H9 (cell line): Measurements from ENCODE around the gene CSNK1E. TPM values are rescaled to one million over a fixed set of nuclear protein-coding genes. Genes with fewer than 3 reads are reported as not detected.

ENCODE experiments used
- DNase-seq: peaks from one replicate; pipeline ENCODE4 v3.0.0-alpha.2; 2017
- H2AFZ ChIP-seq: one replicate; pipeline ENCODE4 v1.6.1; 2013; ENCODE audit warnings: mild to moderate bottlenecking, low read length, control low read depth, moderate library complexity
- H2AK5ac ChIP-seq: 2 replicates; pipeline ENCODE4 v1.6.1; 2013; ENCODE audit warnings: low read length, control low read depth, mixed read lengths; ENCODE audit not compliant: insufficient read length
- H2BK120ac ChIP-seq: one replicate; pipeline ENCODE4 v1.6.1; 2013; ENCODE audit warnings: low read depth, mild to moderate bottlenecking, low read length, control low read depth, inconsistent platforms; ENCODE audit not compliant: poor library complexity, severe bottlenecking
- H2BK12ac ChIP-seq: 2 replicates; pipeline ENCODE4 v1.6.1; 2013; ENCODE audit warnings: low read length, control low read depth, mixed read lengths, low read depth; ENCODE audit not compliant: insufficient read length
- H2BK15ac ChIP-seq: 2 replicates; pipeline ENCODE4 v1.6.1; 2013; ENCODE audit warnings: low read depth, low read length, control low read depth
- H2BK20ac ChIP-seq: one replicate; pipeline ENCODE4 v1.6.1; 2013; ENCODE audit warnings: low read depth, mild to moderate bottlenecking, low read length, control low read depth, inconsistent platforms; ENCODE audit not compliant: poor library complexity, severe bottlenecking
- H2BK5ac ChIP-seq: 2 replicates; pipeline ENCODE4 v1.6.1; 2013; ENCODE audit warnings: low read length, control low read depth, mixed read lengths; ENCODE audit not compliant: insufficient read length
- H3K14ac ChIP-seq: 2 replicates; pipeline ENCODE4 v1.6.1; 2013; ENCODE audit warnings: low read length, control low read depth; ENCODE audit not compliant: insufficient read depth
- H3K18ac ChIP-seq: 2 replicates; pipeline ENCODE4 v1.6.1; 2013; ENCODE audit warnings: low read depth, mild to moderate bottlenecking, mixed read lengths, low read length, control low read depth; ENCODE audit not compliant: insufficient read length
- H3K23ac ChIP-seq: 2 replicates; pipeline ENCODE4 v1.6.1; 2013; ENCODE audit warnings: low read length, control low read depth, mixed read lengths, low read depth; ENCODE audit not compliant: insufficient read length
- H3K23me2 ChIP-seq: 2 replicates; pipeline ENCODE4 v1.6.1; 2013; ENCODE audit warnings: low read depth, mild to moderate bottlenecking, mixed read lengths, low read length, control low read depth; ENCODE audit not compliant: insufficient read length, poor library complexity, severe bottlenecking
- H3K27ac ChIP-seq: 2 replicates; pipeline ENCODE4 v1.5.1; 2013; ENCODE audit warnings: low read length, control low read depth, mixed read lengths, low read depth; ENCODE audit not compliant: insufficient read length
- H3K27me3 ChIP-seq: 2 replicates; pipeline ENCODE4 v1.6.1; 2013; ENCODE audit warnings: low read length, control low read depth, inconsistent platforms; ENCODE audit not compliant: insufficient read depth
- H3K4ac ChIP-seq: 2 replicates; pipeline ENCODE4 v1.6.1; 2013; ENCODE audit warnings: low read depth, mild to moderate bottlenecking, control low read depth, inconsistent platforms, low read length, moderate library complexity
- H3K4me1 ChIP-seq: 2 replicates; pipeline ENCODE4 v1.6.1; 2013; ENCODE audit warnings: low read length, control low read depth, inconsistent platforms; ENCODE audit not compliant: insufficient read depth
- H3K4me2 ChIP-seq: 2 replicates; pipeline ENCODE4 v1.6.1; 2013; ENCODE audit warnings: low read length, control low read depth, mixed read lengths; ENCODE audit not compliant: insufficient read length, insufficient read depth
- H3K56ac ChIP-seq: 2 replicates; pipeline ENCODE4 v1.6.1; 2013; ENCODE audit warnings: low read depth, mild to moderate bottlenecking, mixed read lengths, low read length, control low read depth; ENCODE audit not compliant: insufficient read length
- H3K79me1 ChIP-seq: 2 replicates; pipeline ENCODE4 v1.6.1; 2013; ENCODE audit warnings: low read depth, mild to moderate bottlenecking, moderate library complexity, low read length, control low read depth, inconsistent platforms; ENCODE audit not compliant: insufficient read depth, poor library complexity, severe bottlenecking
- H3K79me2 ChIP-seq: 2 replicates; pipeline ENCODE4 v1.6.1; 2013; ENCODE audit warnings: low read length, control low read depth, inconsistent platforms; ENCODE audit not compliant: insufficient read depth
- H3K9ac ChIP-seq: 2 replicates; pipeline ENCODE4 v1.6.1; 2013; ENCODE audit warnings: low read length, control low read depth, mixed read lengths; ENCODE audit not compliant: insufficient read length; ENCODE audit errors: extremely low read depth
- H3K9me3 ChIP-seq: one replicate; pipeline ENCODE4 v1.6.1; 2013; ENCODE audit warnings: low read depth, low read length, inconsistent platforms; ENCODE audit not compliant: control insufficient read depth
- H3T11ph ChIP-seq: one replicate; pipeline ENCODE4 v1.6.1; 2013; ENCODE audit warnings: mild to moderate bottlenecking, low read length, control low read depth, inconsistent platforms
- H4K20me1 ChIP-seq: one replicate; pipeline ENCODE4 v1.6.1; 2013; ENCODE audit not compliant: control insufficient read depth, insufficient read length, insufficient read depth
- H4K5ac ChIP-seq: 2 replicates; pipeline ENCODE4 v1.6.1; 2013; ENCODE audit warnings: low read depth, mild to moderate bottlenecking, mixed read lengths, low read length, control low read depth; ENCODE audit not compliant: insufficient read length
- H4K8ac ChIP-seq: replicated peaks from 2 replicates; pipeline ENCODE4 v1.6.1; 2013; ENCODE audit warnings: low read length, control low read depth, mixed read lengths, low read depth; ENCODE audit not compliant: insufficient read length
- H4K91ac ChIP-seq: 2 replicates; pipeline ENCODE4 v1.6.1; 2013; ENCODE audit warnings: low read depth, mild to moderate bottlenecking, moderate library complexity, mixed read lengths, low read length, control low read depth; ENCODE audit not compliant: insufficient read length
- H3K27ac Mint-ChIP-seq, 3 experiments: 2 replicates in 2 of 3; 3 replicates in 1 of 3; pipeline ENCODE4 v1.8.0; 2020 to 2021; ENCODE audit warnings: mixed read lengths in 3 of 3, mild to moderate bottlenecking in 1 of 3, moderate library complexity in 1 of 3
- H3K27me3 Mint-ChIP-seq: 2 replicates; pipeline ENCODE4 v1.8.0; 2021; ENCODE audit warnings: low read depth, mild to moderate bottlenecking, moderate library complexity, mixed read lengths
- H3K36me3 Mint-ChIP-seq, 3 experiments: 2 replicates in 2 of 3; 3 replicates in 1 of 3; pipeline ENCODE4 v1.8.0; 2020 to 2021; ENCODE audit warnings: low read depth in 3 of 3, mixed read lengths in 3 of 3; ENCODE audit not compliant: insufficient read depth in 1 of 3
- H3K4me1 Mint-ChIP-seq, 2 experiments: 2 replicates each; pipeline ENCODE4 v1.8.0; 2020; ENCODE audit warnings: mixed read lengths in 2 of 2
- H3K4me3 Mint-ChIP-seq, 2 experiments: 2 replicates in 1 of 2; 3 replicates in 1 of 2; pipeline ENCODE4 v1.8.0; 2020 to 2021; ENCODE audit warnings: mild to moderate bottlenecking in 2 of 2, mixed read lengths in 2 of 2, moderate library complexity in 1 of 2
- H3K9me3 Mint-ChIP-seq, 2 experiments: 2 replicates in 1 of 2; 3 replicates in 1 of 2; pipeline ENCODE4 v1.8.0; 2020; ENCODE audit warnings: mild to moderate bottlenecking in 2 of 2, mixed read lengths in 2 of 2, moderate library complexity in 1 of 2
- WGBS: extraction: QIAGEN DNeasy Blood & Tissue Kit; methylation state at CpG from one replicate; pipeline ENCODE4 v1.1.7; 2013; ENCODE audit warnings: missing lambda C conversion rate, low lambda C conversion rate, mixed read lengths; ENCODE audit not compliant: insufficient read length; ENCODE audit errors: extremely low coverage; 5-methylcytosine and 5-hydroxymethylcytosine counted together
- total RNA-seq: library from RNA; stranded (reverse); gene quantifications from 2 replicates; pipeline ENCODE4 v1.2.1, GENCODE V29; 2021
- TF ChIP-seq, protein P1 (sequence below): fragments of 200-600 bp; sonication (generic); conservative IDR thresholded peaks from 3 replicates; pipeline ENCODE4 v1.8.0; 2021; ENCODE audit warnings: antibody characterized with exemption, mild to moderate bottlenecking

CSNK1E gene
- total RNA-seq, 1 experiment from 2014 or later, result 236 TPM

DNA sequence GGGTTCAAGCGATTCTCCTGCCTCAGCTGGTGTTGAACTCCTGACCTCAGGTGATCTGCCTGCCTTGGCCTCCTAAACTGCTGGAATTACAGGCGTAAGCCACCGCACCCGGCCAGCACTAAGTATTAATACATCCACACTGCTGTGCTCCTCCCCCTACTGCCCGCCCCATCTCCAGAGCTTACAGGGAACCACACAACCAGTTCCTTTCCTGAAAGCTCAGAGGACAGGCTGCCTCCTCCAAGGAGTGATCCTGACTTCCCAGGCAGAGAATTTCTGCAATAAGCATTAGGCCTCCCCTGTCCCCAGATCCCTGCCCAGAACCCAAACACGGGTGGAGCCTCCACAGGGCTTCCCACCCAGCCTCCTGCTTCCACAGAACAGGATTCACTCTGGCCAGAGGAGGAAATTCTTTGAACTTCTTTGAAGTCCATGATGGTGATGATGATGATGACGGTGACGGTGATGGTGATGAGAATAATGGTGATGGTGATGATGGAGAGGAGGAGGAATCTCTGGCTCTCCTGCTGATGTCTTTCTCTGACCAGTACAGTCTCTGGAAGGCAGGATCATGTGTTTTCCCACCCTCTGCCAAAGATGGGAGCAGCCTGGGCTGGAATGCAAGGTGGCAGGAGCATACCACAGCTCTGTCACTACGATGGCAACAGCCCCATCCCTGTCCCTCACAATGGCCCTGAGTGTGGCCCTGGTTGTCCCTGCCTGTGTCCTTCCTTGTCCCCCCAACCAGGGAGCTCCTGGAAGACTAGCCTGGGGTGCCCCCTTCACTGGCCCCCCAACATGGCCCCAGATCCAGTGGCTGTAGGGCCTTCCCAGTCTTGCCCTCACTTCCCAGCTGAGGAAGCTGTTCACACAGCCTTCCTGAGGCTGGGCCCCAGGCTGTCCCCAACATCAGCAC is 33.5 kb upstream of the CSNK1E start:
- Histone ChIP-seq H2BK12ac (no peak overlapping the region), H3K4me2 (no peak overlapping the region), H2AFZ (no peak overlapping the region), H2BK20ac (no peak overlapping the region), H3K18ac (no peak overlapping the region), H3K9me3 (no peaks in the 10 kb centered on the region), H4K8ac (no peak overlapping the region), H3T11ph (no peak overlapping the region), H2BK5ac (no peak overlapping the region), H3K4ac (no peak overlapping the region), H3K4me1 (no peaks in the 10 kb centered on the region; the same call in 1 of the 2 replicates), H2AK5ac (no peak overlapping the region), H3K23me2 (no peaks in the 10 kb centered on the region), H3K9ac (no peak overlapping the region), H2BK120ac (no peak overlapping the region), H4K5ac (no peak overlapping the region), H2BK15ac (no peak overlapping the region), H3K56ac (no peak overlapping the region), H3K23ac (no peak overlapping the region), H3K27me3 (no peaks in the 10 kb centered on the region), H3K14ac (no peak overlapping the region), H3K79me2 (no peaks in the 10 kb centered on the region), H3K27ac (no peak overlapping the region), H3K79me1 (no peaks in the 10 kb centered on the region), H4K20me1 (no peaks in the 10 kb centered on the region), H4K91ac (no peak overlapping the region)
- Mint-ChIP-seq H3K4me1 (peaks cover 33 to 41% of the 10 kb centered on the region in 2 experiments), H3K4me3 (no peak overlapping the region; a peak in 1 of 5 replicates), H3K36me3 (peaks cover 0 to 10% (median 6%) of the 10 kb centered on the region in 3 experiments; a peak in 6 of 7 replicates), H3K27me3 (no peaks in the 10 kb centered on the region; the same call in none of the 2 replicates), H3K27ac (peak overlapping the region in 2 of 3 experiments; percentile 39 to 80; a peak in 5 of 7 replicates), H3K9me3 (no peaks in the 10 kb centered on the region; a peak in 1 of 5 replicates)
- no CpG with 5 or more reads among the region's 9 CpGs for WGBS
- TF ChIP-seq, protein P1, sequence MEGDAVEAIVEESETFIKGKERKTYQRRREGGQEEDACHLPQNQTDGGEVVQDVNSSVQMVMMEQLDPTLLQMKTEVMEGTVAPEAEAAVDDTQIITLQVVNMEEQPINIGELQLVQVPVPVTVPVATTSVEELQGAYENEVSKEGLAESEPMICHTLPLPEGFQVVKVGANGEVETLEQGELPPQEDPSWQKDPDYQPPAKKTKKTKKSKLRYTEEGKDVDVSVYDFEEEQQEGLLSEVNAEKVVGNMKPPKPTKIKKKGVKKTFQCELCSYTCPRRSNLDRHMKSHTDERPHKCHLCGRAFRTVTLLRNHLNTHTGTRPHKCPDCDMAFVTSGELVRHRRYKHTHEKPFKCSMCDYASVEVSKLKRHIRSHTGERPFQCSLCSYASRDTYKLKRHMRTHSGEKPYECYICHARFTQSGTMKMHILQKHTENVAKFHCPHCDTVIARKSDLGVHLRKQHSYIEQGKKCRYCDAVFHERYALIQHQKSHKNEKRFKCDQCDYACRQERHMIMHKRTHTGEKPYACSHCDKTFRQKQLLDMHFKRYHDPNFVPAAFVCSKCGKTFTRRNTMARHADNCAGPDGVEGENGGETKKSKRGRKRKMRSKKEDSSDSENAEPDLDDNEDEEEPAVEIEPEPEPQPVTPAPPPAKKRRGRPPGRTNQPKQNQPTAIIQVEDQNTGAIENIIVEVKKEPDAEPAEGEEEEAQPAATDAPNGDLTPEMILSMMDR, result no peak
- DNase-seq, result no peak
